ENCODE measurements around the gene TRIM15. TPM values are rescaled to one million over a fixed set of nuclear protein-coding genes. Genes with fewer than 3 reads are reported as not detected.

Gene TRIM15
- total RNA-seq, 2 donors from 2014 or later = not detected

Other genes starting within 250 kb of the TRIM15 start
- gene HLA-A, start 221.0 kb upstream of the TRIM15 start, total RNA-seq = 1,000 to 10,000 TPM; 1,960 to 2,242 TPM
- gene POLR1H, start 102.3 kb upstream of the TRIM15 start, total RNA-seq = 10 to 100 TPM; 28.9 to 31.7 TPM
- 10 to 100 TPM; 52.1 to 52.4 TPM for gene PPP1R11, start 96.3 kb upstream of the TRIM15 start, total RNA-seq
- not detected for gene RNF39, start 87.8 kb upstream of the TRIM15 start, total RNA-seq
- not detected for gene TRIM31, start 50.5 kb upstream of the TRIM15 start, total RNA-seq
- 1 to 10 TPM in 1 of 2 donors, under 1 TPM in 1; 0.22 to 3.5 TPM for gene TRIM40, start 27.4 kb upstream of the TRIM15 start, total RNA-seq
- under 1 TPM in 1 of 2 donors, not detected in 1; 0.37 TPM for gene TRIM10, start 2.3 kb upstream of the TRIM15 start, total RNA-seq
- 10 to 100 TPM; 51.2 to 63.1 TPM for gene TRIM26, start 49.9 kb downstream of the TRIM15 start, total RNA-seq
- gene TRIM39, start 163.4 kb downstream of the TRIM15 start, total RNA-seq = 10 to 100 TPM; 41.4 to 47.3 TPM
- gene RPP21, start 181.6 kb downstream of the TRIM15 start, total RNA-seq = 10 to 100 TPM; 34.1 to 38.5 TPM